T-helper 2 cell (primary cell): ENCODE measurements around the gene KCNK6.
"Not testable (repeated sequence)": the region's sequence is repeated elsewhere in the genome, so short reads cannot be mapped to it uniquely, and the experiment has no call there.

Experiments
- DNase-seq, 5 experiments: peaks; one replicate each; pipeline versions ENCODE4 v3.0.0 to v3.0.0-alpha.2; 2012 to 2022

KCNK6 gene

GRCh38 chr19:38324431-38324830 is 4.8 kb downstream of the KCNK6 start:
- DNase-seq: no peak

- no peak for DNase-seq
These were observed 6.9 kb downstream of the KCNK6 start for GRCh38 chr19:38326591-38326990.

GRCh38 chr19:38329651-38330050 is 10.0 kb downstream of the KCNK6 start:
- no peak for DNase-seq

GRCh38 chr19:38331728-38332127 is 12.1 kb downstream of the KCNK6 start:
- DNase-seq: no peak

- DNase-seq: no peak
These were observed 13.6 kb downstream of the KCNK6 start for GRCh38 chr19:38333245-38333644.

- peak; percentile 85 to 98 (median 92) for DNase-seq
These were observed 16.4 kb downstream of the KCNK6 start for GRCh38 chr19:38335949-38336637.

GRCh38 chr19:38336638-38337359 is 17.2 kb downstream of the KCNK6 start:
- DNase-seq: peak; percentile 87 to 96 (median 95)

GRCh38 chr19:38337360-38337653 is 17.7 kb downstream of the KCNK6 start:
- DNase-seq: no peak

- not testable (repeated sequence) for DNase-seq
These were observed 19.4 kb downstream of the KCNK6 start for GRCh38 chr19:38339011-38339410.

- DNase-seq: no peak
These were observed 21.3 kb downstream of the KCNK6 start for GRCh38 chr19:38340927-38341326.

- DNase-seq: no peak
These were observed 27.2 kb downstream of the KCNK6 start for GRCh38 chr19:38346837-38347236.

GRCh38 chr19:38350883-38351282 is 31.2 kb downstream of the KCNK6 start:
- DNase-seq: no peak

- no peak for DNase-seq
These were observed 32.3 kb downstream of the KCNK6 start for GRCh38 chr19:38351865-38352395.

GRCh38 chr19:38352611-38353010 is 33.0 kb downstream of the KCNK6 start:
- no peak for DNase-seq

- DNase-seq: no peak
These were observed 36.4 kb downstream of the KCNK6 start for GRCh38 chr19:38355728-38356725.

- DNase-seq: no peak
These were observed 38.4 kb downstream of the KCNK6 start for GRCh38 chr19:38358071-38358470.

GRCh38 chr19:38359242-38360021 is 39.8 kb downstream of the KCNK6 start:
- DNase-seq: no peak

- DNase-seq: no peak
These were observed 40.7 kb downstream of the KCNK6 start for GRCh38 chr19:38360351-38360750.

GRCh38 chr19:38360839-38361631 is 41.4 kb downstream of the KCNK6 start:
- DNase-seq: no peak

- DNase-seq: peak; percentile 35 to 86 (median 50)
These were observed 42.0 kb downstream of the KCNK6 start for GRCh38 chr19:38361633-38362075.
